Stimulated activated CD8-positive, alpha-beta memory T cell treated with anti-CD3 and anti-CD28 coated beads, Interleukin-7, amount 100 ng/mL, for 1 hour (primary cell): ENCODE measurements around the gene GALNT7.
A peak's percentile ranks its signal among the peaks of the same experiment; 100 is the strongest.

Source experiments
- DNase-seq, 2 donors: peaks; one replicate each; pipeline ENCODE4 v3.0.0-alpha.2; 2020; ENCODE audit warnings: low read depth in 2 of 2

The GALNT7 gene

GRCh38 chr4:173262375-173262774 lies 93.8 kb downstream of the GALNT7 start:
- no peak for DNase-seq

- DNase-seq = no peak
Measured at GRCh38 chr4:173264245-173264644, 95.6 kb downstream of the GALNT7 start.

- DNase-seq = no peak
Measured at GRCh38 chr4:173264684-173265185, 96.1 kb downstream of the GALNT7 start.

DNA sequence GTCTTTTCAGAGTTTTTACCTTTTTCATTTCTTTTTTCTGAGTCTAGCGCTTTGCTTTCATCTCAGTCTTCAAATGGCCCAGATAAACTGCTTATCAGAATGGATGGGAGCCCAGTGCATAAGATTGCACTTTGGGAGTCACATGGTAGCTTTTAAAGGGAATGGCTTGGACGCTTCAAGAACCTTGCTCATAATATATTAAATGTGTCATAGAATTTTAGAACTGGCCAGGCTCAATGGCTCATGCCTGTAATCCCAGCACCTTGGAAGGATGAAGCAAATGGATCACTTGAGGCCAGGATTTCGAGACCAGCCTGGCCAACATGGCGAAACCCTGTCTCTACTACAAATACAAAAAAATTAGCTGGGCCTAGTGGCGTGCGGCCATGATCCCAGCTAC lies 97.1 kb downstream of the GALNT7 start:
- no peak for DNase-seq

DNA sequence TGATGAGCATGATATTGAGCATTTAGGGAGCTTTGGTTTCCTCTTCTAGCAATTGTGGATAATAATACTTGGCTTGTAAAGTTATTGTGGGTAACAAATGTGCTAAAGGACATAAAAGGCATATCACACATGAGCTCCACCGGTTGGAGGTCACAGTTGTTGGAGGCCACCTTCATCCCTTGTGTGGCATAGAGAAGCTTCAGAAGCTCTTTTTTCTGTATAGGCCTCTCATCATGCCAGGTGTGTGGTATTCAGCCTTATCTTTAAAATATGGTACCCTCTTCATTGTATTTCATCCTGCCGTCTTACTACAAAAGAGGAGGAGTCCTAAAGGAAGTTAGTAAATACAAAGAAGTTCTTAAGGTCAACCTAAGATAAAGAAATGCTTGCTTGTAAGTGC lies 99.1 kb downstream of the GALNT7 start:
- DNase-seq = no peak

DNA sequence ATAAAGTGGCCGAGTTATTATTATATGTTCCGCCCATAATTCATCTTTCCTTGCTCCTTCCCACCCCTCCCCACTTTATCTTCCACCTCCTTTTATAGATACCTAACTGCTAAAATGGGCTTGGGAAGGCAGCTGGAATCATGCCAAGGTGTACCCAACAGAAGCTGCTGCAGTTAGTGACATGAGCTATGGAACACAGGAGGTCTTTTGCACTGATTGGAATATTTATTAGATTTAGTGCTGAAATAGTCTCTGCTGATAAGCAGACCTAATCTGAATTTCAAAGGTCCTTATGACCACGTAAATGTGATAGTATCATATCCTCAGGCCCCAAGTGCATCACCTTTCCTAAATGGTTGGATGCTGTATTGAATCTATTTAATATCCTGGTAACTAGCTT lies 100.7 kb downstream of the GALNT7 start:
- DNase-seq = no peak

DNA sequence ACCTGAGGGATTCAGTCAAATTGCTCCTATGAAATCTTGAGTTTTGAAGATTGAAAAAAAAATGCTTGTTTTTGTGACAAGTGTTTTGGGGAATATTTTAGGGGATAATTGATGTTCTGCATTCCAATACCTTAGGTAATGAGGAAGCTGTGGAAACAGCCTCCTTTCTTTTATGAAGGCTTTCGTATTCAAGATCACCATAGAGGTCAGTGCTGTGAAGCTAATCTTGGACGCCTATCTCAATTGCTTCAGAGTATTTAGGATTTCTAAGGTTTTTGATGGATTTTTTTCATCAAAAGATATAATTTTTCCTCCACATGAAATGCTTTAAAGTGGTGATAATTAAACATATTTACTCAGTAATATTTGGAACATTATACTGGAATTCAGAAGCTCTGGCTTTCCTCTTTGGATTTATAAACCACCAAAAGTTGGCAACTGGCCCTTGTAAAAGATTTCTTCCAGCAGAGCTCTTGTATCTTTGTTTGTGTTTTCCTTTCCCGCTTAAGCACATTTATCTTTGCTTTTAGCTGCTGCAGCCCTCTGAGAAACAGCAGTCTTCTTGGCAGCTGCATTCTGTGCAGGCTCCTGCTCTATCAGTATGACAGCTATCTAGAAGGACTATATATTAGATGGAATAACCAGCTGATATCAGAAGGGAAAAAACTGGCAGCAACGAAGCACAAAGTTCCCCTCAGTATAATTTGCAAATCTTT lies 101.9 kb downstream of the GALNT7 start:
- DNase-seq = no peak

DNA sequence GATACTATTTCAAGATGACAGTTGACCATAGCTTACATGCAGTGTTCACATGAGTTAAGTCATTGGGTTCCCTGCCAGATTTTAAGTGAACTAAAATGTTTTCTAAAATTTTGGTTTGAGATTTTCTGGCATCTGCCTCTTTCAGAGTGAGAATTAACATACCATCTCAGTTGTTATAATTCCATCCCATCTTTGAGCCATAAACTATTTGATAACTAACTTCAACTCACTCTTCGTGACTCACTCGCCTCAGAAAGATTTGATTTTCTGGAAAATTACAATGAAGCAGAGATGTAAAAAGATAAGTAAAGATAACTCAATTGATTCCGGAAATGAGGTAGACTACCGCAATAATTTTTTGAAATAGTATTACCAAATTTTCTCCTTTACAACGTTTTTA lies 103.7 kb downstream of the GALNT7 start:
- no peak for DNase-seq

DNA sequence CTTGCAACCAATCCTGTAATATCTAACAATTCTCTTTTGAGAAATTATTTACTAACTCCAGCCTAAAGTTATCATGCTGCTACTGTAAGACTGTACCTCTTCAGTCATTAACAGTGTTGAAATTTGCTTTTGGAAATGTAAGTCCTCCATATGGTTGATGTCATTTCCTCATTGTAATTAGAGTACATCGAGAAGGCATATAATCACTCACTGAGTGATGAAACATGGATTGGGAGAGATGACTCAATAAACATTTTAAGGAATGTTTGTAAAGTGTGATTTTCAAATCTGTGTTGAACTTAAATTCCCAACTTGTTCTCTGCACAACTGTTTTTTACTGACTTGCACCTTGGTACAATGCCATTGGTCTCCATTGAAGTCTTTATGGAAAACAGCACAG lies 104.4 kb downstream of the GALNT7 start:
- no peak for DNase-seq

GRCh38 chr4:173273941-173274340 lies 105.3 kb downstream of the GALNT7 start:
- DNase-seq = no peak

- DNase-seq = no peak
Measured at GRCh38 chr4:173274744-173275143, 106.1 kb downstream of the GALNT7 start.

DNA sequence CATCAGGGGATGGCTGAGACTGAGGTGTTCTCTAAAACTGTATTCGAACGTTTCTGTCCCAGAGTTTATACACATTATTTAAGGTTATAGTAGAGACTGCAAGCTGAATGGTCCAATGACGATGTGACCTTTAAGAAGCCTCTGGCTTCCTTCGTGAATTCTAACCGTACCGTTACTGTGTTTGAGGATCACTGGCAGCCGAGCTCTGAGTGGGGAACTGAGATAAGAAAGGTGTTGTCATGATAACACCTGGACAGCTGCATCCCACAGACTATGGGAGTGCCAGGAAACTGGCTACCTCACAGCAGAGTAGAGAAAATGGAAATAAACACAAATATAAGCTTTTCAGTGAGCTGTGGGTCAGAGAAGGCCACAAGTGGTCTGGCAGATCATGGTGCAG lies 106.5 kb downstream of the GALNT7 start:
- no peak for DNase-seq

GRCh38 chr4:173277340-173277739 lies 108.7 kb downstream of the GALNT7 start:
- DNase-seq = no peak

DNA sequence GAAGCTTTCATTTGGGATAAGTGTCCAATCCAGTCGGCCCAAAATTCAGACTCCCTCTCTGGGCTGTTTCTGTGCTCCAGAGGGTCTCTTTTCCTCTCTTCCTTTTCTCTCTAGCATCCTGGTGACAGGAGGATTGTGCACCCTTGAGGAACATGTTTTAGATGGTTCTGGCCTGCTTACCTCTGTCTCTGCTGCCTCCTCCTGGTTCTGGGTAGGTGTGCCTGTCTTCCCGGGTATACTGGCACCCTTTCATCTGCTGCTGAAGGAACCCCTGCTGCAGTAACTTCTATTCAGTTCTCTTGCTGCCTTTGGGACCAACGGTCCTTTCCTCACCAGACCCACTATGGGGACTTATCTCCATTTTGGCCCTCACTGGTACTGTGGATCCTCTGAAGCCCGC lies 112.4 kb downstream of the GALNT7 start:
- DNase-seq = no peak

- no peak for DNase-seq
Measured at GRCh38 chr4:173281406-173282255, 113.0 kb downstream of the GALNT7 start.

DNA sequence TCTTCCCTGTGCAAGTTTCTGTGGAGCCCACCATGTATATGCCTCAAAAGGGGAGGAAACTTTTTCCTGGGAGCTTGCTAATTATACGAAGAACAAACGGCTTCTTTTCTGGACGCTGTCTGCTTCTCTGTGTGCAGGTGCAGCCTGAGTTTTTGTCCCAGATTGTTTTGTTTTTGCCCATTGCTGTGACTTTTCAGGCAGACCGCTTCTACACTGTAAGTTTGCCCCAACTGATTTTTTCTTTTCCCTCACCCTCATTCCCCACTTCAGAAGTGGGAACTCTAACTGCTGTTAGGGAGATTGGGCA lies 113.6 kb downstream of the GALNT7 start:
- DNase-seq = no peak

GRCh38 chr4:173282626-173283025 lies 114.0 kb downstream of the GALNT7 start:
- no peak for DNase-seq

GRCh38 chr4:173284463-173284862 lies 115.9 kb downstream of the GALNT7 start:
- no peak for DNase-seq

GRCh38 chr4:173287486-173287885 lies 118.9 kb downstream of the GALNT7 start:
- no peak for DNase-seq

- DNase-seq = peak; percentile 11 to 61
Measured at GRCh38 chr4:173288296-173288695, 119.7 kb downstream of the GALNT7 start.

DNA sequence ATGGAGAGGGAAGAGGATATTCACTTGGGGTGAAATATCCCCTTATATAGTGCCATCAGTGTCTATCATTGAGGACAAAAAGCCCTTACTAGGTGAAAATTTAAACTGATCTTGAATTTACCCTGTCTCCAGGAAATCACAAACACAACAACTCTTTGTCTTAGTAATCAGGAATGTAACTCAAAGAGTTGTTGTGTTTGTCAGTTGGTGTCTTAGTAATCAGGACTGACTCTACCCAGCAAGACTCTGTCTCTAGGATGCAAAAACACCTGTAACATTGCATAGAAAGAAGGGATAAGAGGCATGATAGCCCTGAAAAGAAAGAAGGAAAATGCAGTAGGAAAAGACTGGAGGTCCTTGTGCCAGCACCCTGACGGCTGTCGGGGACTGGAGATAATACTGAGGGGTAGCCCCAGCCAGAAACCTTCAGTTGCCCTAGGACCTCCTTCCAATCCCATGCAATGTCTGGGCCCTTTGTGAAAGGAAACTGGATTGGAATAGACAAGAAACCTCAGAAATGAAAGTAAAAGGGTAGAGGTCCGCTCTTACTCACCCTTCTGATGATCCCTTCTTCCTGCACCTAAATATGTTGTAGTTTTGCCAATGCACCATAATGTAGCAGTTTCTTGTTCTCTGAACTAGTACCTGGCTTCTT lies 120.2 kb downstream of the GALNT7 start:
- DNase-seq = no peak

- no peak for DNase-seq
Measured at GRCh38 chr4:173289353-173289727, 120.7 kb downstream of the GALNT7 start.

DNA sequence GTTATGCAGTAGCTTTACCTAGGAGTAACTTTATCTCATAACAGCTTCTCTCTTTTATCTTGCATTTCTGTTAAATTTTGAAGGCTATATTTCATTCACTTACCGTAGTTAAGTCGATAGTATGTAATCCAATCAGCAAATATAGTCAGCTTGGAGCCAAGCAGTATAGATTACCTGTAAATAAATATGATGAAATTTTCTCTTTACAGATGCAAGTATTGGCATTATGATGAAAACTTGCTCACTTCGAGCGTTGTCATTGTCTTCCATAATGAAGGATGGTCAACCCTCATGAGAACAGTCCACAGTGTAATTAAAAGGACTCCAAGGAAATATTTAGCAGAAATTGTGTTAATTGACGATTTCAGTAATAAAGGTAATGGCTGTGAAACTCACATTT lies 123.3 kb downstream of the GALNT7 start:
- DNase-seq = no peak
